Activated CD8-positive, alpha-beta memory T cell treated with anti-CD3 and anti-CD28 coated beads, Interleukin-2, amount 50 U/mL, for 4 hours (primary cell): ENCODE measurements around the gene CNKSR3.

Experiments
- DNase-seq: peaks from one replicate; pipeline ENCODE4 v3.0.0-alpha.2; 2020

The CNKSR3 gene

DNA sequence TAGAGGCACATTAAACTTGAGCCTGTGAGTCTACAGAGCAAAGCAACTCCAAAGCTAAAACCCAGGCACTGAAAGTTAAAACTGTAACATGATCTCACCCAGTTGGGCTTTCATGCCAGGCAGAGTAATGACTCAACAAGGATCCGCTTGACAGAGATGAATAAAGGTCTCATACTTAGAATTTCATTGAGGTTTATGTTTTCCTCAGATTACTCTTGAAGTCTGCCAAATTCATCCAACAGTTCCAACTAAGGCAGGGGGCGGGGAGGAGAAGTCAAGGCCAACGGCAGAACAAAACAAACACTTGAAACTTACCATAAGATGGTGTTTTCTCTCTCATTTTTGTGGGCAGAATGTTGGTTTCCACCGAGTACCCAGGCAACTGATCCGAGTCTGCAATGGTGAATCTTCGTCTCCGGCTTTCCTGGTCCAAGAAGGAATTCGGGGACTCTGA lies 99.8 kb downstream of the CNKSR3 start:
- DNase-seq: no peak

DNA sequence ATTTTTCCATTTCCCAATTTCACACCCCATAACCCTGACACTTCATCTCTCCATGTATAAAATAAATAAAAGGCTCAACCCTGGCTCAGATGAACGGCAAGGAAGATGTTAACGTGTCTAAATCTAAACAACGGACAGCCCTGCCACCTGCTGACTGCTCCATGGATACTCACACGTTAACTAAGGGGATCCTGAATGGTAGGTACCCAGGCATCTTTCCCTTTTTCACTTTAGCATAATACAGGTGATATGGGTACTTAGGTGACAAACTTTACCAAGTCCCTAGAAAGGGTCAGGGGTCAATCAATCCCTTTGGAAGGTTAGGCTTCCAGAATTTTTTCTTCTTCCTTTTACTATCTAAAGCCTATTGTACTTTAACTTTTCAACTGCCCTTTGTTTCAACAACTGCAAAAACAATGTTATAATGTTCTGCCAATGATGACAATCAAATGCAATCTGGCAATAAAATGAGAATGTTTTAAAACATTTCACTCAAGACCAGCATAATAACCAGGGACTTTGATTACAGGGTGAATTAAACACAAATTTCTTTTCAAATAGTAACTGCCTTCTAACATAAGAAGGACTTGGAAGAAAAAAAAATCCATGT lies 101.5 kb downstream of the CNKSR3 start:
- DNase-seq: no peak

GRCh38 chr6:154407440-154407839 lies 103.0 kb downstream of the CNKSR3 start:
- no peak for DNase-seq

GRCh38 chr6:154406869-154407268 lies 103.6 kb downstream of the CNKSR3 start:
- no peak for DNase-seq

GRCh38 chr6:154406301-154406700 lies 104.2 kb downstream of the CNKSR3 start:
- no peak for DNase-seq

- DNase-seq: no peak
Observed at GRCh38 chr6:154404791-154405400, 105.6 kb downstream of the CNKSR3 start.

GRCh38 chr6:154403788-154404187 lies 106.7 kb downstream of the CNKSR3 start:
- DNase-seq: no peak

- DNase-seq: no peak
Observed at GRCh38 chr6:154402081-154402780, 108.3 kb downstream of the CNKSR3 start.

- no peak for DNase-seq
Observed at GRCh38 chr6:154399097-154399496, 111.4 kb downstream of the CNKSR3 start.

DNA sequence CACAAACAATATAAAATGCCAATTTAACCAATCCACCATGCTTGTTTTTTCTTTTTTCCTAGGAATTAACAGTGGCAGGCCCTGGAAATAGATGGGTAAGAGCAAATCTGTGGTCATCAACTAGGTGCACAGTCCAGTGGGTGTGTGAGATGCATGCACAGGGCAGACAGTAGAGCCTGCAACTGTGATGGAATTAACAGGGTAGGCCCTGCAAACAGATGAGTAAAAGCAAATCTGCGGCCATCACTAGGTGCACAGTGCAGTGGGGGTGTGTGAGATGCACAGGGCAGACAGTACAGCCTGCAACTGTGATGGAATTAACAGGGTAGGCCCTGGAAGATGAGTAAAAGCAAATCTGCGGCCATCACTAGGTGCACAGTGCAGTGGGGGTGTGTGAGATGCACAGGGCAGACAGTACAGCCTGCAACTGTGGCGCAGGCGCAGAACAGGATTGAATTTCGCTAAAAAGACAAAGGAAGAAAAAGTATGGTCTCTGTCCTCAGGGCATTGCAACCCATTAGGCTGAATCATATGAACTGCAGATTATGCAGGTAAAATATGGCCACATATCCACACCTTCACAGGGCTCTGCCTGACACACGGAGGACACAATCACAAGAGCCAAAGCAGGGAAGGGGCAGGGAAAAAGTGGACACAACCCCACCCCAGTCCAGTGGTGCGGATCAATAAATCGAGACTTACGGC lies 112.8 kb downstream of the CNKSR3 start:
- no peak for DNase-seq

DNA sequence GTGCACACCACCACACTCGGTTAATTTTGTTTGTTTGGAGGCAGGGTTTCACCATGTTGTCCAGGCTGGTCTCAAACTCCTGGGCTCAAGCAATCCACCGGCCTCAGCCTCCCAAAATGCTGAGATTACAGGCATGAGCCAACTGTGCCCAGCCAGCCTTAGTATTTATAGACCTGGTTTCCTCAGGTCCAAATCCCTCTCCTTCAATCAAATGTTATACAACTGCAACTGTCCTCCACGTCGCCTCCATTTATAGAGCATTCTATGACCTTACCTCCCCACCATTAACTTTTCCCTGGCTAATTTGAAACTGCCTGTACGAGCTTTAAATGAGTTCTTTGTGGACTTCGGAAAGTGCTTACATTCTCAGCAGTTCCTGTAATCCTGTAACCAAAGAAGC lies 114.6 kb downstream of the CNKSR3 start:
- DNase-seq: no peak

GRCh38 chr6:154395316-154395715 lies 115.2 kb downstream of the CNKSR3 start:
- no peak for DNase-seq

DNA sequence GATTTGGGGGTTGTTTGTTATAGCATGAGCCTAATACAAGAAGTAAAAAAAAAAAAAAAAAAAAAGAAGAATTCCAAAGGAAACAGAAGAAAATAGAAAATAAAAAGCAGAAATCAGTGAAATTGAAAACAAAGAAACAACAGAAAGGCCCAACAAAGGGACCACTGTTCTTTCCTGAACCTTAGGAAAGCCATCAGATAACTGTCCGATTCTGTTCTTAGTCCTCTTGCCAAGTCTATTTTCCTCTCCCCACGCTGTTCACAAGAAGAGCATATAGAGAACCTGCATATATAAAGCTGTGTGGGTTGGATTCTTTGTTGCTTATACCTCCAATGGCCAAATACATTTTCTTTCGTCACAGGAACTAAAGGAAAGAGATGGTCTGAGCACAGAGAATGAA lies 115.9 kb downstream of the CNKSR3 start:
- no peak for DNase-seq

GRCh38 chr6:154390034-154390433 lies 120.5 kb downstream of the CNKSR3 start:
- no peak for DNase-seq

DNA sequence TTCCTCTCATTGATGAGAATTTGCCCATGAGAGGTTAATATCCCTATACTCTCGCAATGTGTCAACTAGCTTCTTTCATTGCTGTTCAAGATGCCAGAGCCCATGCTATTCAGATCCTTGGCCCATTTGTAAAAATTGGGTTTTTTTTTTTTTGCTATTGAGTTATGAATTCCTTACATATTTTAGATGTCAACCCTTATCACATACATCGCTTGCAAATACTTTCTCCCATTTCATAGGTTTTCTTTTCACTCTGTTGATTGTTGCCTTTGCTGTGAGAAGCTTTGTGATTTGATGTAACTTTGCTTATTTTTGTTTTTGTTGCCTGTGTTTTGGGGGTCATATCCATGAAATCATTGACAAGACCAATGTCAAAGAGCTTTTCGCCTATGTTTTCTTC lies 121.7 kb downstream of the CNKSR3 start:
- DNase-seq: no peak

DNA sequence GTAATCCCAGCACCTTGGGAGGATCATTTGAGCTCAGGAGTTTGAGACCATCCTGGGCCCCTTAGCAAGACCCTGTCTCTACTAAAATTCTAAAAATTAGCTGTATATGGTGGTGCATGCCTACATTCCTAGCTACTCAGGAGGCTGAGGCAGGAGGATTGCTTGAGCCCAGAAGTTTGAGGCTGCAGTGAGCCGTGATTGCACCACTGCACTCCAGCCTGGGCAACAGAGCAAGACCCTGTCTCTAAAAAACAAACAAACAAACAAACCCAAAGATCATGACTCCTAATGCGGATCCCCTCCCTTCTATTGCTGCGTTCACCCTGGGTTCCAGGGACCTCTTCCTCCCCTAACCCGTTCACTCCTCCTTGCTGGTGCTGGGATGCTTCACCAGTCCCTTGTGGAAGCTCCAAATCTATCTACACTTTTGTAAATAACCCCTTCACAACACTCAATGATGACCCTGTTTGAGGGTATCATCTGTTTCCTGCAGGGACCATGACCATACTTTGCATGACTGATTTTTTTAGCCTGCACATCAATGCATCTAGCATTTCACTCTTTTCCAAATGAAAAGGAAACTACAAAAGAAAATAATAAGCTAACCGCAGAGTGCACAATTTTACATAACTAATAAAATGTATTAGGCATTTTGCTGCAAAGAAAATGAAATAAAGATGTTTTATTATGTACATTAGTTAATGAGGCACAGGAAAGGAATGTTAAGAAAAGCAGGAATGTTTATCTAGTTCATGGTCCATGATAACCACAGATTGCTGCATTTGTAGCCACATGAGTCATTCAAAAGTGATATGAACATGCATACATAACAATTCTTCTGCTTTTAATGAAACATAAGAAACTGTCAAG lies 123.4 kb downstream of the CNKSR3 start:
- no peak for DNase-seq

DNA sequence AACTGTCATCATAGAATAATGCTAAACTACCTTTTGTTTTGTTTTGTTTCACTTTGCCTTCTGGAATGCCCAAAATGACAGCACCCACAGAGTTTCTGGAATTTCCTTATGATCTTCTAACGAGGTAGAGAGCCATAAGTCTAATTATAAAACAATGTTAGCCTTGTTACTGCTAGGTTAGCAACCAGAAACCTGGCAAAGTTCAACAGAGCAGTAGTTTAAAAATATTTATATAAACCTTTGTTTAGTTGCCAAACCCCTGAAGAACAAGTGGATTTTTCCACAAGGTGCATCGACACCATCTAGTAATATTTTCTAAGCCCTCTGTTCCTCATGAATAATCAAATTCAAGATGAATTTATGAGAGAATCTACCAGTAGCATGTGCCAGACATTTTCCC lies 126.3 kb downstream of the CNKSR3 start:
- no peak for DNase-seq

- DNase-seq: no peak
Observed at GRCh38 chr6:154383273-154383672, 127.2 kb downstream of the CNKSR3 start.

DNA sequence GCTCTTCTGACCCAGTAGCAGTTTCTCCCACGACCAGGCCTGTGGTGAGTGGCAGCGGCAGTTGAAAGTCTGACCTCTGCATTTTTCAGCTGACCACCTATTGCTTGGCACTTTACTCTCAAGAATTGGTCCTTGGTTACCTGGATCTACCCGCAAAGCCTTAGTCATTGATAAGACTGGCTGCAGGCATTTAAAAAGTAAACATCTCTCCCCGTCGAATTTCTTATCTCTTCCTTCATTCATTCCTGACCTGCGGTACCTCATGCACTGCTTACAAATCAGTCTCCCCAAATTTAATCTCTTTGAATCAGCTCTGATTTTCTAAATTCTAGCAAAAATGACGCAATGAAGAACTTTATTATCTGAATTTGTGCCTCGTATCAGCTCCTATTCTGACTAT lies 127.7 kb downstream of the CNKSR3 start:
- no peak for DNase-seq

- DNase-seq: no peak
Observed at GRCh38 chr6:154381548-154381947, 128.9 kb downstream of the CNKSR3 start.

DNA sequence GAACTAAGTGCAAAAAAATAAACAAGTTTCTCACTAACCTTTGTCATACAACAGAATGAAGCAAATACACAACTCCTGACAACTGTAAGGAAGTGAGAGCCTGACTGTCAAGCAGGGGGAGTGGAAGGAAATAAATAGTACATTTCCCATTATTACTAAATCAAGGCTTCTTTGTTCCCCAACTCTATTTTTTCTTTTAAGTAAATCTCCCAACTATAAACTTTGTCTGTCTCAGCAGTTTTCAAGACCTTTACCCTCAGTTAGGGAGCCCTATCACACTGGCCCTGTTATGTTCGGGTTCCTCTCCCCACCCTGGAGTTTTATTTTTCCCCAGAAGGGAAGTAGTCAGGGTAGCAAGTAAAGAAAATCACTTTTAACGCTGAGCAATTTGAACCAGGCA lies 129.7 kb downstream of the CNKSR3 start:
- no peak for DNase-seq

DNA sequence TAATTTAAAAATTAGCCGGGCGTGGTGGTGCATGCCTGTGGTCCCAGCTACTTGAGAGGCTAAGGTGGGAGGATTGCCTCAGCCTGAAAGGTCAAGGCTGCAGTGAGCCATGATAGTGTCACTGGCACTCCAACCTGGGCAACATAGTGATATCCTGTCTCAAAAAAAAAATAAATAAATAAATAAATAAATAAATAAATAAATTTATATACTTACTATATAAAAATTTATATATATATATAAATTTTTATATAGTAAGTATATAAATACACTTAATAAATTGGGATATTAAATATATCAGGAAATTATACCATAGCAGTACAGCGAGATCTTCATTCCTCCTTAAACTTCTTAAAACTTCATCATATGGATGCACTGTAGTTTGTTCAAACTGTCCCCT lies 130.9 kb downstream of the CNKSR3 start:
- no peak for DNase-seq

- no peak for DNase-seq
Observed at GRCh38 chr6:154378518-154378917, 132.0 kb downstream of the CNKSR3 start.
